GM21526 (cell line): ENCODE results near the gene PSME3.
"Not testable (repeated sequence)": the region's sequence is repeated elsewhere in the genome, so short reads cannot be mapped to it uniquely, and the experiment has no call there.

Source experiments
- ATAC-seq: cut with Tn5 transposase; IDR thresholded peaks from one replicate; pipeline ENCODE4 v1.9.1; 2021; ENCODE audit warnings: moderate library complexity; ENCODE audit not compliant: unreplicated experiment, low FRiP score

PSME3 gene

GRCh38 chr17:42873315-42873714 lies 40.1 kb downstream of the PSME3 start:
- ATAC-seq, result no peak

- not testable (repeated sequence) for ATAC-seq
Observed at GRCh38 chr17:42873932-42874695, 40.9 kb downstream of the PSME3 start.

GRCh38 chr17:42877037-42877436 lies 43.8 kb downstream of the PSME3 start:
- no peak for ATAC-seq

GRCh38 chr17:42878123-42878880 lies 45.1 kb downstream of the PSME3 start:
- no peak for ATAC-seq

GRCh38 chr17:42878924-42879595 lies 45.9 kb downstream of the PSME3 start:
- ATAC-seq, result no peak

GRCh38 chr17:42879596-42879985 lies 46.4 kb downstream of the PSME3 start:
- ATAC-seq, result no peak

GRCh38 chr17:42880776-42881310 lies 47.6 kb downstream of the PSME3 start:
- ATAC-seq, result no peak

GRCh38 chr17:42881706-42882105 lies 48.5 kb downstream of the PSME3 start:
- ATAC-seq, result not testable (repeated sequence)

GRCh38 chr17:42882166-42882565 lies 49.0 kb downstream of the PSME3 start:
- no peak for ATAC-seq

- no peak for ATAC-seq
Observed at GRCh38 chr17:42883802-42884558, 50.8 kb downstream of the PSME3 start.

GRCh38 chr17:42885806-42886205 lies 52.6 kb downstream of the PSME3 start:
- not testable (repeated sequence) for ATAC-seq

- no peak for ATAC-seq
Observed at GRCh38 chr17:42886283-42887176, 53.3 kb downstream of the PSME3 start.

- no peak for ATAC-seq
Observed at GRCh38 chr17:42889809-42890208, 56.6 kb downstream of the PSME3 start.

GRCh38 chr17:42891539-42892152 lies 58.4 kb downstream of the PSME3 start:
- no peak for ATAC-seq

- no peak for ATAC-seq
Observed at GRCh38 chr17:42893359-42893758, 60.2 kb downstream of the PSME3 start.
